ENCODE results near the gene CLOCK.

Gene CLOCK

GRCh38 chr4:55469979-55470378, 76.7 kb downstream of the CLOCK start:
- DNase-seq = no peak

GRCh38 chr4:55468724-55469123, 78.0 kb downstream of the CLOCK start:
- DNase-seq = no peak

- no peak for DNase-seq
These were observed 80.7 kb downstream of the CLOCK start for GRCh38 chr4:55466001-55466400.

GRCh38 chr4:55458611-55459010, 88.1 kb downstream of the CLOCK start:
- DNase-seq = no peak

- DNase-seq = no peak
These were observed 88.5 kb downstream of the CLOCK start for GRCh38 chr4:55458164-55458563.

- DNase-seq = no peak
These were observed 96.1 kb downstream of the CLOCK start for GRCh38 chr4:55450566-55450965.

- no peak for DNase-seq
These were observed 98.9 kb downstream of the CLOCK start for GRCh38 chr4:55447831-55448230.

- DNase-seq = no peak
These were observed 99.5 kb downstream of the CLOCK start for GRCh38 chr4:55447108-55447708.

- DNase-seq = no peak
These were observed 100.2 kb downstream of the CLOCK start for GRCh38 chr4:55446578-55446922.

GRCh38 chr4:55445921-55446577, 100.7 kb downstream of the CLOCK start:
- no peak for DNase-seq

GRCh38 chr4:55444827-55445226, 101.9 kb downstream of the CLOCK start:
- no peak for DNase-seq

- no peak for DNase-seq
These were observed 104.2 kb downstream of the CLOCK start for GRCh38 chr4:55442541-55442940.

- DNase-seq = no peak
These were observed 105.9 kb downstream of the CLOCK start for GRCh38 chr4:55440786-55441185.

GRCh38 chr4:55439023-55439422, 107.7 kb downstream of the CLOCK start:
- no peak for DNase-seq

- DNase-seq = no peak
These were observed 108.4 kb downstream of the CLOCK start for GRCh38 chr4:55438314-55438713.

- no peak for DNase-seq
These were observed 108.9 kb downstream of the CLOCK start for GRCh38 chr4:55437823-55438222.

GRCh38 chr4:55437356-55437796, 109.3 kb downstream of the CLOCK start:
- no peak for DNase-seq

GRCh38 chr4:55435141-55435841, 111.4 kb downstream of the CLOCK start:
- DNase-seq = peak; percentile 68

GRCh38 chr4:55431710-55432336, 114.9 kb downstream of the CLOCK start:
- no peak for DNase-seq

- DNase-seq = no peak
These were observed 121.9 kb downstream of the CLOCK start for GRCh38 chr4:55424791-55425190.

- no peak for DNase-seq
These were observed 130.5 kb downstream of the CLOCK start for GRCh38 chr4:55416176-55416575.

GRCh38 chr4:55411621-55412020, 135.1 kb downstream of the CLOCK start:
- no peak for DNase-seq

GRCh38 chr4:55410431-55410830, 136.3 kb downstream of the CLOCK start:
- DNase-seq = no peak
